Erythroblast (primary cell): ENCODE data around the gene ELMO2.

ENCODE experiments used
- GATA1 ChIP-seq: IDR thresholded peaks from 2 replicates; pipeline ENCODE4 v1.6.1; 2011; ENCODE audit warnings: low read depth, mild to moderate bottlenecking, control low read depth, low read length, moderate library complexity
- POLR2A ChIP-seq: IDR thresholded peaks from 2 replicates; pipeline ENCODE4 v1.6.1; 2011; ENCODE audit warnings: mild to moderate bottlenecking, low read length

- no peak for TF ChIP-seq POLR2A
- TF ChIP-seq GATA1, result no peak
These were observed 76.2 kb downstream of the ELMO2 start for GRCh38 chr20:46330072-46330763.
